ENCODE results near the gene OR10K2.
"Not testable (repeated sequence)": the region's sequence is repeated elsewhere in the genome, so short reads cannot be mapped to it uniquely, and the experiment has no call there.

The OR10K2 gene

DNA sequence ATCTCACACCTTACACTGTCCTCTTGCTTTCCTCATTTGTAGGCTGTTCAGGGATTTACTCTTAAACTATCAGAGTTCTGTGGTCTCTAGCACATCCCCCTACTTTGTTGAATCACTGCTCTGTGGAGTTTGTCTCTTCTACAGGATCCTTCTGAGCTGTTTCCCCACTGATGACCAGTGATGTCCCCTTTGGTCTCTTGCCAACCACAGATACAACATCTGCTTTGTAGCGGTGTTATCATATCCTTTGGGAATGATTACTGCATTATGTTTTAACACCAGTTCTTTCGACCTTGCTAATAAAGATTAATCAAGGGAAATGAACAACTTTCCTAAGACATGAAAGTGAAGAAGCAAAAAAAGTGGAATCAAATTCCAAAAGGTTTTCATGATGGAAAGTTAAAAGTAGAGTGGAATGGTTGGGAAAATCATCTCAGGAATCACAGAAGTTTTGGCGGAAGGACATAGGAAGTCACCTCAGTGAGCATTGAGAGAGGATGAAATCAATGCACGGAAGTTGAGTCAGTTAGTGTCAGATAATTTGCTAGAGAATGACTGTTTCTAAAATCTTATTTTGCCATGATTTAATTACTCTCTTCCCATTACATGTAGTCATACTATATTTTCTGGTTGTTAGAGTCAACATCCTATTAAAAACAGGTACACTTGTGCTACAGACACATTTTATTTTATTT lies 11.2 kb downstream of the OR10K2 start:
- no peaks in the 10 kb centered on the region for H3K27me3 ChIP-seq (ENCODE audit: control insufficient read depth, insufficient read depth, low read length)
- H3K4me1 ChIP-seq (ENCODE audit: control insufficient read depth, insufficient read depth, low read length): no peaks in the 10 kb centered on the region
- H3K4me2 ChIP-seq (ENCODE audit: low read length): no peak overlapping the region
- no peaks in the 10 kb centered on the region for H3K9me3 ChIP-seq (replicated peaks; ENCODE audit: low read length)
- H3K4me3 ChIP-seq (ENCODE audit: low read length): no peak overlapping the region
- H3K36me3 ChIP-seq (ENCODE audit: insufficient read depth, low read length): no peaks in the 10 kb centered on the region
- H3K9ac ChIP-seq (ENCODE audit: low read depth, low read length): no peak overlapping the region

- no peaks in the 10 kb centered on the region for H3K9me3 ChIP-seq (replicated peaks; ENCODE audit: low read length)
- no peaks in the 10 kb centered on the region for H3K27me3 ChIP-seq (ENCODE audit: control insufficient read depth, insufficient read depth, low read length)
- H3K36me3 ChIP-seq (ENCODE audit: insufficient read depth, low read length): no peaks in the 10 kb centered on the region
- H3K9ac ChIP-seq (ENCODE audit: low read depth, low read length): no peak overlapping the region
- H3K4me2 ChIP-seq (ENCODE audit: low read length): no peak overlapping the region
- H3K4me3 ChIP-seq (ENCODE audit: low read length): no peak overlapping the region
- no peaks in the 10 kb centered on the region for H3K4me1 ChIP-seq (ENCODE audit: control insufficient read depth, insufficient read depth, low read length)
These were observed 18.9 kb downstream of the OR10K2 start for GRCh38 chr1:158407092-158407491.

DNA sequence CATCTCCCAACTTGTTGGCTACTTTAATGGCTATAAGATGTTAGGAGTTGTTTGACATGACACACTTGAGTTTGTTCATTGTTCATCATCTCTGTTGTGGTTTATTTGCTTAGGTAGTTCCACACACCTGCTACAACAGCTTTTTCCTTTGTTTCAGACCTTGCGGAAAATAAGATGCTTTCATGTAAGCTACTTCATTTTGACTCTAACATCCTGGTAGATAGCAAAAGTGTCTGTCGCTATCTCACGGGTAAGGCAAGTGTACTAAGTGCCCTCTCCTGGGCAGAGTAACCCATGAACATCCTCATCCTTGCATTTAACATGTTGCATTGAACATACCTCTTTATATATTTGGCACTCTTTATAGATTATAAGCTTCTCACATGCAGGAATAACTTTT lies 25.2 kb downstream of the OR10K2 start:
- Histone ChIP-seq H3K27me3 (ENCODE audit: control insufficient read depth, insufficient read depth, low read length) (no peaks in the 10 kb centered on the region), H3K9ac (ENCODE audit: low read depth, low read length) (no peak overlapping the region), H3K4me3 (ENCODE audit: low read length) (no peak overlapping the region), H3K36me3 (ENCODE audit: insufficient read depth, low read length) (no peaks in the 10 kb centered on the region), H3K4me1 (ENCODE audit: control insufficient read depth, insufficient read depth, low read length) (no peaks in the 10 kb centered on the region), H3K4me2 (ENCODE audit: low read length) (no peak overlapping the region), H3K9me3 (replicated peaks; ENCODE audit: low read length) (no peaks in the 10 kb centered on the region)

DNA sequence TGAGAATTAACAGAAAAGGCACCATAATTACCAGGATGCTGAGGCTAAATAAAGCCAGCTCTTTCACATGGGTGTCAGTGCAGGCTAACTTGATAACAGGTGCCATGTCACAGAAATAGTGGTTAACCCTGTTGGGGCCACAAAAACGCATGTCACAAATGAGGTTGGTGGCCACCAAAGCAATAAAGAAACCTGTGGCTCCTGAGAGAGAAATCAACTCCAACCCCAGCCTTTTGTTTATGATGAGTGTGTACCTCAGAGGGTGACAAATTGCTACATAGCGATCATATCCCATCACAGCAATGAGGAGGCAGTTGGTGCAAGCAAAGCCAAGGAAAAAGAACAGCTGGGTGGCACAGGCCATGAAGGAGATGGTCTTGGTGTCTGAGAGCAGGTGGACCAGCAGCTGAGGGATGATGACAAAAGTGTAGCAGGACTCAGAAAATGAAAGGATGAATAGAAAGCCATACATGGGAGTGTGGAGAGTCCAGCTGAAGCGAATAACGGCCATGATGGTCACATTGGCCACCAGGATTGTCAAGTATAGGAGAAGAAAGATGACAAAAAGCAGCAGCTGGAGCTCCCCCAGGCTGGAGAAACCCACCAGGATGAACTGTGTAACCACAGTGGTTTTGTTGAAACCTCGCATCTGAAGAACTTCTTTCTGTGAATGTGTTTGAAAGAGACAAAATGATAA lies 27.1 kb downstream of the OR10K2 start, which contains the start of gene OR10T2:
OR10T2 (minus strand) TSS at position 649 of the 697 bp plus-strand sequence; CDS start at position 649, 0 bp downstream.
- Histone ChIP-seq H3K27me3 (ENCODE audit: control insufficient read depth, insufficient read depth, low read length) (no peaks in the 10 kb centered on the region), H3K36me3 (ENCODE audit: insufficient read depth, low read length) (no peaks in the 10 kb centered on the region), H3K4me2 (ENCODE audit: low read length) (no peak within 1 kb of the TSS), H3K9ac (ENCODE audit: low read depth, low read length) (no peak within 1 kb of the TSS), H3K4me3 (ENCODE audit: low read length) (no peak within 1 kb of the TSS), H3K9me3 (replicated peaks; ENCODE audit: low read length) (no peaks in the 10 kb centered on the region), H3K4me1 (ENCODE audit: control insufficient read depth, insufficient read depth, low read length) (no peaks in the 10 kb centered on the region)

DNA sequence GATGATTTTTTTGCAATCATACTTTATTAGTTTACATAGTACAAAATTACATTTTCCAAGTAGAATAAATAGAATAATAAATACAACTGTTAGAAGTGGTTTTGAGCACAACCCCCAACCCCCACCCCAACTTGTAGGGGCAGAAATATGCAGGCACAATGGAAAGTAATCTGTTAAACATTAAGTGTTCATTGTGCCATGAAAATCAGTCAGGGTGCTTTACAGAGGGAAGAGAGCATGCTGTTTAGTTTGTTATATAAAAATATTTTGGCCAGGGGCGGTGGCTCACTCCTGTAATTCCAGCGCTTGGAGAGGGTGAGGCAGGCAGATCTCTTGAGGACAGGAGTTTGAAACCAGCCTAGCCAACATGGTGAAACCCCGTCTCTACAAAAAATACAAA lies 29.4 kb downstream of the OR10K2 start:
- Histone ChIP-seq H3K4me3 (ENCODE audit: low read length) (no peak overlapping the region), H3K27me3 (ENCODE audit: control insufficient read depth, insufficient read depth, low read length) (no peaks in the 10 kb centered on the region), H3K9me3 (replicated peaks; ENCODE audit: low read length) (no peaks in the 10 kb centered on the region), H3K4me2 (ENCODE audit: low read length) (no peak overlapping the region), H3K4me1 (ENCODE audit: control insufficient read depth, insufficient read depth, low read length) (no peaks in the 10 kb centered on the region), H3K9ac (ENCODE audit: low read depth, low read length) (no peak overlapping the region), H3K36me3 (ENCODE audit: insufficient read depth, low read length) (no peaks in the 10 kb centered on the region)

DNA sequence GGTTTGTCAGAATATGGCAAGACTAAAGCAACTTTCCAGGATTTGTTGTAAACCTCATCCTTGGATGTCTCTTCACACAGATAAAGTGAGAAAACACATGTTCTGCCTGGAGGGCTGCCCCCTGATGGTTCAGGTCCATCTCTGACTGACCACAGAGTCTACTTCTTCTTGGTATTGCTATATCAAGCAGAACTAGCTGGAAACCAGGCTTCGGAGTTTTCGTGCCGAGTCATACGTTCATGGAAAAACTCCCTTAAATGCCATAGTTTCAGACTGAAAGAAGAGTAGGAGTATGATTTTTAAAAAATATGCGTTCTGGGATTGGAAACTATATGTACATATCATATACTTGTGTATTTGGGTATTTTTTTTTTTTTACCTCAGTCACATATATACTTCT lies 32.6 kb downstream of the OR10K2 start:
- H3K9me3 ChIP-seq (replicated peaks; ENCODE audit: low read length): no peaks in the 10 kb centered on the region
- H3K4me3 ChIP-seq (ENCODE audit: low read length): no peak overlapping the region
- H3K4me1 ChIP-seq (ENCODE audit: control insufficient read depth, insufficient read depth, low read length): no peaks in the 10 kb centered on the region
- no peak overlapping the region for H3K9ac ChIP-seq (ENCODE audit: low read depth, low read length)
- no peaks in the 10 kb centered on the region for H3K36me3 ChIP-seq (ENCODE audit: insufficient read depth, low read length)
- no peaks in the 10 kb centered on the region for H3K27me3 ChIP-seq (ENCODE audit: control insufficient read depth, insufficient read depth, low read length)
- no peak overlapping the region for H3K4me2 ChIP-seq (ENCODE audit: low read length)

DNA sequence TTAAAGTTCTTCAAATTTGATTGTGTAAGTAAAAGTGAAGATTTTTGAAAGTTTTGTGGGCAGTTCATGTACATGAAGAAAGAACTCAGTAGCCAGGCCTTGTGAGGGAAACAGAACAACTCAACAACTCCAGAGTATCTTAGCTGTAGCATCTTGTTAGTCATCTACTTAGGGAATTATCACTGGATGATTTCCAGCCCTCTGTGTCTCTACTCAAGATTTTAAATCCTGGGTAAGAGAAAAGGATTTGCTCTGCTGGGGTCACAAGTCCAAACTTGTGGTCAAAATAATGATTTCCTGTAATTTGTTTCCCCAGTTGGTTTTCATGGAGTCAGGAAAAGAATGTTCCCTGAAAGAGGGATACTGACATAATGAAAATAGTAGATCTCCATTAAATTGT lies 34.9 kb downstream of the OR10K2 start:
- H3K4me3 ChIP-seq (ENCODE audit: low read length): no peak overlapping the region
- no peak overlapping the region for H3K4me2 ChIP-seq (ENCODE audit: low read length)
- H3K9ac ChIP-seq (ENCODE audit: low read depth, low read length): no peak overlapping the region
- no peaks in the 10 kb centered on the region for H3K36me3 ChIP-seq (ENCODE audit: insufficient read depth, low read length)
- H3K4me1 ChIP-seq (ENCODE audit: control insufficient read depth, insufficient read depth, low read length): no peaks in the 10 kb centered on the region
- H3K9me3 ChIP-seq (replicated peaks; ENCODE audit: low read length): no peaks in the 10 kb centered on the region
- no peaks in the 10 kb centered on the region for H3K27me3 ChIP-seq (ENCODE audit: control insufficient read depth, insufficient read depth, low read length)

DNA sequence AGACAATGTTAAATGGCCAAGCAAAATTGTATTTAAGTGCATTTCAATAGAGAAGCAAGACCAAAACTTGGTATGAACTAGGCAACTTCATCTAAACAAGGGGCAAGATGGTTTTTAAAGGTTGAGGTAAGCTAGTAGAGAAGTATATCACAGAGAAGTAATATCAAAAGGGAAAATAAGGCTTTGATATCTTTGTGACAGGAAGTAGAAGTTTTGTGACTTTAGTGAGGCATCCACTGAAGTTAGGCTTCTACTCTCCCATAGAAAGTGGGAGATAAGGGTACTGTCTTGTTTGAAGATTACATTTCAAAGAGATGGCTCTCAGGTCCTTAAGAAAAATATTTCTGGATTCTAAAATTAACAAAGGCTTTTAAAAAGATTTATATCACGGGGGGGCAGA lies 35.7 kb downstream of the OR10K2 start:
- no peaks in the 10 kb centered on the region for H3K9me3 ChIP-seq (replicated peaks; ENCODE audit: low read length)
- H3K4me3 ChIP-seq (ENCODE audit: low read length): no peak overlapping the region
- no peak overlapping the region for H3K9ac ChIP-seq (ENCODE audit: low read depth, low read length)
- H3K27me3 ChIP-seq (ENCODE audit: control insufficient read depth, insufficient read depth, low read length): no peaks in the 10 kb centered on the region
- no peaks in the 10 kb centered on the region for H3K36me3 ChIP-seq (ENCODE audit: insufficient read depth, low read length)
- no peak overlapping the region for H3K4me2 ChIP-seq (ENCODE audit: low read length)
- no peaks in the 10 kb centered on the region for H3K4me1 ChIP-seq (ENCODE audit: control insufficient read depth, insufficient read depth, low read length)

DNA sequence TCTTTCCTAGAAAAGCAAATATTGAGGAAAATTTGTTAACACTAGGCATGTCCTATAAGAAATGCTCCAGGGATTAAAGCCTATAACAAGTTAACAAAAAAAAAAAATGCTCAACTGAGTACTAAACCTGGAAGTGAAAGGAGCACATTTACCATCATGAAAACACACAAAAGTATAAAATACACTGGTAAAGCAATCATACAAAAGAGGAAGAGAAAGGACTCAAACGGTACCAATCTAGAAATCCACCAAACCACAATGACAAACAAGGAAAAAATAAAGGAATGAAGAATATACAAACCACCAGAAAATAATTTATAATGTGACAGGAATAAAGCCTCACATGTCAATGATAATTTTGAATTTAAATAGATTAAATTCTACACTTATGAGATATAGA lies 51.2 kb downstream of the OR10K2 start:
- Histone ChIP-seq H3K4me3 (ENCODE audit: low read length) (no peak overlapping the region), H3K27me3 (ENCODE audit: control insufficient read depth, insufficient read depth, low read length) (no peaks in the 10 kb centered on the region), H3K36me3 (ENCODE audit: insufficient read depth, low read length) (no peaks in the 10 kb centered on the region), H3K9me3 (replicated peaks; ENCODE audit: low read length) (no peaks in the 10 kb centered on the region), H3K9ac (ENCODE audit: low read depth, low read length) (no peak overlapping the region), H3K4me1 (ENCODE audit: control insufficient read depth, insufficient read depth, low read length) (no peaks in the 10 kb centered on the region), H3K4me2 (ENCODE audit: low read length) (no peak overlapping the region)

DNA sequence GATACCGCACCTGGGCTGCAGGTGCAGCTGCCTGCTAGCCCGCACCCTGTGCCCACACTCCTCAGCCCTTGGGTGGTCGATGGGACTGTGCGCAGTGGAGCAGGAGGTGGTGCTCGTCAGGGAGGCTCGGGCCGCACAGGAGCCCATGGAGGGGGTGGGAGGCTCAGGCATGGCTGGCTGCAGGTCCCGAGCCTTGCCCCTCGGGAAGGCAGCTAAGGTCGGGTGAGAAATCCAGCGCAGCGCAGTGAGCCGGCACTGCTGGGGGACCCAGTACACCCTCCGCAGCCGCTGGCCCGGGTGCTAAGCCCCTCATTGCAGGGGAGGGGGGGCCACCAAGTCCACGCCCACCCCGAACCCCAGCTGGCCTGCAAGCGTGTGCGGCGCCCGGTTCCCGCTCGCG lies 51.9 kb downstream of the OR10K2 start:
- H3K9ac ChIP-seq (ENCODE audit: low read depth, low read length); H3K36me3 ChIP-seq (ENCODE audit: insufficient read depth, low read length); H3K27me3 ChIP-seq (ENCODE audit: control insufficient read depth, insufficient read depth, low read length); H3K4me1 ChIP-seq (ENCODE audit: control insufficient read depth, insufficient read depth, low read length); H3K9me3 ChIP-seq (replicated peaks; ENCODE audit: low read length); H3K4me3 ChIP-seq (ENCODE audit: low read length); H3K4me2 ChIP-seq (ENCODE audit: low read length): not testable (repeated sequence)

GRCh38 chr1:158371188-158371953 lies 54.7 kb downstream of the OR10K2 start:
- no peaks in the 10 kb centered on the region for H3K4me1 ChIP-seq (ENCODE audit: control insufficient read depth, insufficient read depth, low read length)
- no peaks in the 10 kb centered on the region for H3K27me3 ChIP-seq (ENCODE audit: control insufficient read depth, insufficient read depth, low read length)
- no peaks in the 10 kb centered on the region for H3K36me3 ChIP-seq (ENCODE audit: insufficient read depth, low read length)
- no peak overlapping the region for H3K9ac ChIP-seq (ENCODE audit: low read depth, low read length)
- no peaks in the 10 kb centered on the region for H3K9me3 ChIP-seq (replicated peaks; ENCODE audit: low read length)
- H3K4me2 ChIP-seq (ENCODE audit: low read length): no peak overlapping the region
- H3K4me3 ChIP-seq (ENCODE audit: low read length): no peak overlapping the region
